ENCODE data around the gene TERT.
"Not testable (repeated sequence)": the region's sequence is repeated elsewhere in the genome, so short reads cannot be mapped to it uniquely, and the experiment has no call there.

- not testable (repeated sequence) for TF ChIP-seq POLR2A (IDR thresholded peaks at IDR 0.05; ENCODE audit: low read depth, low read length); POLR2AphosphoS5 (IDR thresholded peaks at IDR 0.05; ENCODE audit: low read depth, low read length); PAX5 (IDR thresholded peaks at IDR 0.05; ENCODE audit: insufficient read depth, low read length, severe bottlenecking); SPI1 (IDR thresholded peaks at IDR 0.05; ENCODE audit: low read depth, low read length); POU2F2 (IDR thresholded peaks at IDR 0.05; ENCODE audit: low read depth, low read length)
Observed at GRCh38 chr5:1289559-1289958, 5.3 kb downstream of the TERT start.
